OCI-LY1 (cell line): ENCODE measurements around the gene LRRC32.

Experiments
- EZH2 ChIP-seq: fragments of 200-600 bp; sonication (generic), shearing (Covaris generic); IDR thresholded peaks from 2 replicates; pipeline ENCODE4 v1.8.0; 2017; ENCODE audit warnings: borderline replicate concordance, mixed run types, mild to moderate bottlenecking, antibody characterized with exemption, low read length, moderate library complexity, mixed read lengths
- TF ChIP-seq, protein P1 (sequence below): fragments of 200-600 bp; sonication (generic), shearing (Covaris generic); IDR thresholded peaks from 2 replicates; pipeline ENCODE4 v1.5.1; 2017; ENCODE audit warnings: mild to moderate bottlenecking, antibody characterized with exemption, low read length, moderate library complexity, mixed read lengths

DNA sequence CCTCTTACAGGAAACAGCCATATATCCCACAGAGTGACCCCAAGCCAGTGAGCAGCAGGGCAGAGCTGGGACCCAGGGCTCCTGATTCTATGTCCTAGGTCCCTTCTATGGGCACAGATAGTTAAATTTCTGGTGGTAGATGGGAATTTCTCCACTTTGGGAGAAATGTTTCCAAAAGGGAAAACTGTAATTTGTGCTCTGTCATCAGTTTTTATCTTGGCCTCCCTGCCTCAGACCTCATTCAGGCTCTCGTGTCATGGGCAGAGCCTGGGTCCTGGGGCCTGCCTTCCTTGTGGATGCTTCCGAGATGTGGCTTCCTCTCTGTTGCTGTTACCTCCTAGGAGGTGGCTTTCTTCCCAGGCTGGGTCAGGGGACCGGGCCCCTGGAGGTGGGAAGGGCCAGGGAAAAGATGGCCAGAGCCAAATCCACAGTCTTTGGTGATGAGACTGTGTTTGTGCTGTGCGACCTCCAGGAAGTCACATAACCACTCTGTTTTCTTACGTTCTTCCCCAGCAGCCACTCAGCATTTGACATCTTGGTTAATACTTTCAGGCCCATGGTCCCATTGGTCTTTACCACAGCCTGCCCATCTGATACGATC lies 8.6 kb downstream of the LRRC32 start:
- TF ChIP-seq, protein P1, sequence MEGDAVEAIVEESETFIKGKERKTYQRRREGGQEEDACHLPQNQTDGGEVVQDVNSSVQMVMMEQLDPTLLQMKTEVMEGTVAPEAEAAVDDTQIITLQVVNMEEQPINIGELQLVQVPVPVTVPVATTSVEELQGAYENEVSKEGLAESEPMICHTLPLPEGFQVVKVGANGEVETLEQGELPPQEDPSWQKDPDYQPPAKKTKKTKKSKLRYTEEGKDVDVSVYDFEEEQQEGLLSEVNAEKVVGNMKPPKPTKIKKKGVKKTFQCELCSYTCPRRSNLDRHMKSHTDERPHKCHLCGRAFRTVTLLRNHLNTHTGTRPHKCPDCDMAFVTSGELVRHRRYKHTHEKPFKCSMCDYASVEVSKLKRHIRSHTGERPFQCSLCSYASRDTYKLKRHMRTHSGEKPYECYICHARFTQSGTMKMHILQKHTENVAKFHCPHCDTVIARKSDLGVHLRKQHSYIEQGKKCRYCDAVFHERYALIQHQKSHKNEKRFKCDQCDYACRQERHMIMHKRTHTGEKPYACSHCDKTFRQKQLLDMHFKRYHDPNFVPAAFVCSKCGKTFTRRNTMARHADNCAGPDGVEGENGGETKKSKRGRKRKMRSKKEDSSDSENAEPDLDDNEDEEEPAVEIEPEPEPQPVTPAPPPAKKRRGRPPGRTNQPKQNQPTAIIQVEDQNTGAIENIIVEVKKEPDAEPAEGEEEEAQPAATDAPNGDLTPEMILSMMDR = no peak
- TF ChIP-seq EZH2 = no peak
